ENCODE results near the gene PARG. TPM values are rescaled to one million over a fixed set of nuclear protein-coding genes. Genes with fewer than 3 reads are reported as not detected.

The PARG gene
- total and polyA plus RNA-seq, 9 of the 15 experiments (the other 6 are each of a cell fraction or from before 2014, with no cell fraction given) = 8.5 to 49.9 (median 28.8) TPM

DNA sequence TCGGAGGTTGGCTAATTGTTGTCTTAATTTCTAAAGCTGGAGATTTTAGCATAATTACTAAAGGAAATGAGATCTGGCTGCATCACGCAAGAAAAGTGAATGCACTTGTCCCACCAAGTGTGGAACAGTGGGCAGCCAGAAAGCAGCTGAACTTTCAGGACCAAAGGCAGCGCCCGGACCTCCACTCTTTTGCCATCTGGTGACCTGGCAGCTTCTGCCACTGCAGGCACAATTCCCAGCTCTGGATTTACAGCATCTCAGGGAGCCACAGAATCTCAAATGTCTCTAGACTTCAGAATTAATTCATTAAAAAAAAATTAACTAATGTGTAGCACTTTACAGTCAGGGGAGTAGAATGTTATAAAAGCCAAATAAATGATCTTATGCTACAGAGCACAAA, 165.0 kb downstream of the PARG start:
- ChIA-PET POLR2A (no interaction called here), CTCF (ENCODE audit: low intra/inter-chr PET ratio) (no interaction called here)
- ATAC-seq (no peak), DNase-seq (ENCODE audit: extremely low read depth in 1 of 4, low spot score in 3 of 4) (no peak), FAIRE-seq (no peak)
- Histone ChIP-seq H3K4me3 (no peak overlapping the region), H3K79me2 (ENCODE audit: control insufficient read depth, insufficient read depth, low read length) (no peaks in the 10 kb centered on the region), H4K20me1 (replicated peaks; ENCODE audit: control insufficient read depth, insufficient read depth, low read length) (no peaks in the 10 kb centered on the region), H2AFZ (ENCODE audit: low read depth, low read length) (no peak overlapping the region), H3K9me1 (ENCODE audit: control insufficient read depth, insufficient read depth, low read length) (no peaks in the 10 kb centered on the region), H3K9ac (ENCODE audit: insufficient read depth in 1 of 2, low read depth in 2 of 2, low read length in 2 of 2) (no peak overlapping the region), H3K4me1 (replicated peaks in 1 of 2; ENCODE audit: control insufficient read depth in 2 of 2, insufficient read depth in 2 of 2, low read length in 2 of 2) (no peaks in the 10 kb centered on the region), H3K4me2 (ENCODE audit: insufficient read depth, low read length) (no peak overlapping the region), H3K27me3 (ENCODE audit: control insufficient read depth in 2 of 2, insufficient read depth in 2 of 2, low read length in 2 of 2) (peaks cover 0 to 3% of the 10 kb centered on the region in 2 experiments; a peak in 1 of 5 replicates), H3K27ac (ENCODE audit: extremely low read depth, low read depth, low read length) (no peak overlapping the region), H3K9me3 (replicated peaks; ENCODE audit: control insufficient read depth, insufficient read depth, low read depth, low read length) (no peaks in the 10 kb centered on the region), H3K36me3 (ENCODE audit: control insufficient read depth, insufficient read depth, low read length) (no peaks in the 10 kb centered on the region)
- no TSS peak for BruUV-seq (replicated peaks)
- intact Hi-C loops (cut with micrococcal nuclease) = no loop called here
- TF ChIP-seq, protein P1, sequence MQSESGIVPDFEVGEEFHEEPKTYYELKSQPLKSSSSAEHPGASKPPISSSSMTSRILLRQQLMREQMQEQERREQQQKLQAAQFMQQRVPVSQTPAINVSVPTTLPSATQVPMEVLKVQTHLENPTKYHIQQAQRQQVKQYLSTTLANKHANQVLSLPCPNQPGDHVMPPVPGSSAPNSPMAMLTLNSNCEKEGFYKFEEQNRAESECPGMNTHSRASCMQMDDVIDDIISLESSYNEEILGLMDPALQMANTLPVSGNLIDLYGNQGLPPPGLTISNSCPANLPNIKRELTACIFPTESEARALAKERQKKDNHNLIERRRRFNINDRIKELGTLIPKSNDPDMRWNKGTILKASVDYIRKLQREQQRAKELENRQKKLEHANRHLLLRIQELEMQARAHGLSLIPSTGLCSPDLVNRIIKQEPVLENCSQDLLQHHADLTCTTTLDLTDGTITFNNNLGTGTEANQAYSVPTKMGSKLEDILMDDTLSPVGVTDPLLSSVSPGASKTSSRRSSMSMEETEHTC (IDR thresholded peaks at IDR 0.05) = no peak
- TF ChIP-seq TFAM (CRISPR knock-in tag; conservative IDR thresholded peaks at IDR 0.05) (no peak), SMAD4 (CRISPR knock-in tag; conservative IDR thresholded peaks at IDR 0.05) (no peak), JUNB (CRISPR knock-in tag; conservative IDR thresholded peaks at IDR 0.05) (no peak), HEY1 (CRISPR knock-in tag; IDR thresholded peaks at IDR 0.05; ENCODE audit: borderline replicate concordance) (no peak), ZNF764 (CRISPR knock-in tag; IDR thresholded peaks at IDR 0.05; ENCODE audit: low read depth) (no peak), MBD1 (CRISPR knock-in tag; IDR thresholded peaks at IDR 0.05) (no peak), STAT5A (IDR thresholded peaks at IDR 0.05; ENCODE audit: borderline replicate concordance, low read length) (no peak), ZNF3 (CRISPR knock-in tag; IDR thresholded peaks at IDR 0.05) (no peak), ZNF165 (CRISPR knock-in tag; IDR thresholded peaks at IDR 0.05; ENCODE audit: borderline replicate concordance) (no peak), ZNF41 (CRISPR knock-in tag; conservative IDR thresholded peaks at IDR 0.05) (no peak), ZNF239 (CRISPR knock-in tag; IDR thresholded peaks at IDR 0.05) (no peak), TCF3 (CRISPR knock-in tag; IDR thresholded peaks at IDR 0.05) (no peak), IFI16 (CRISPR knock-in tag; IDR thresholded peaks at IDR 0.05) (no peak), PHF21A (IDR thresholded peaks at IDR 0.05; ENCODE audit: borderline replicate concordance, low read depth) (no peak), SMC3 (conservative IDR thresholded peaks at IDR 0.05; ENCODE audit: insufficient read depth, low read depth, low read length) (no peak)
- TF ChIP-seq, protein P2, sequence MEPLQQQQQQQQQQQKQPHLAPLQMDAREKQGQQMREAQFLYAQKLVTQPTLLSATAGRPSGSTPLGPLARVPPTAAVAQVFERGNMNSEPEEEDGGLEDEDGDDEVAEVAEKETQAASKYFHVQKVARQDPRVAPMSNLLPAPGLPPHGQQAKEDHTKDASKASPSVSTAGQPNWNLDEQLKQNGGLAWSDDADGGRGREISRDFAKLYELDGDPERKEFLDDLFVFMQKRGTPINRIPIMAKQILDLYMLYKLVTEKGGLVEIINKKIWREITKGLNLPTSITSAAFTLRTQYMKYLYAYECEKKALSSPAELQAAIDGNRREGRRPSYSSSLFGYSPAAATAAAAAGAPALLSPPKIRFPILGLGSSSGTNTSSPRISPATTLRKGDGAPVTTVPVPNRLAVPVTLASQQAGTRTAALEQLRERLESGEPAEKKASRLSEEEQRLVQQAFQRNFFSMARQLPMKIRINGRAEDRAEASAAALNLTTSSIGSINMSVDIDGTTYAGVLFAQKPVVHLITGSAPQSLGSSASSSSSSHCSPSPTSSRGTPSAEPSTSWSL (CRISPR knock-in tag; IDR thresholded peaks at IDR 0.05; ENCODE audit: borderline replicate concordance) = no peak
- in situ Hi-C loops (cut with MboI) = no loop called here
- 0% methylated on average over 4 of the region's 4 CpGs for WGBS (ENCODE audit: insufficient coverage, low coverage, missing lambda C conversion rate)

Data from K562 (cell line).